Measurements from ENCODE around the gene ADARB2. TPM values are rescaled to one million over a fixed set of nuclear protein-coding genes. Genes with fewer than 3 reads are reported as not detected.
"Not testable (repeated sequence)": the region's sequence is repeated elsewhere in the genome, so short reads cannot be mapped to it uniquely, and the experiment has no call there.

ADARB2 gene
- total and polyA plus RNA-seq, 10 of the 15 experiments (the other 5 are each of a cell fraction or from before 2014, with no cell fraction given) = 0.02 to 4.1 (median 0.76) TPM

- ATAC-seq; intact Hi-C loops (cut with micrococcal nuclease; ENCODE audit: unreplicated experiment); H3K36me3 ChIP-seq (ENCODE audit: control insufficient read depth in 2 of 2, insufficient read depth in 2 of 2, low read length in 1 of 2); H3K9me3 ChIP-seq (replicated peaks; ENCODE audit: control insufficient read depth, insufficient read depth, low read length); BruUV-seq (replicated peaks); CTCF ChIA-PET; POLR2A ChIA-PET; H3K79me2 ChIP-seq (ENCODE audit: control insufficient read depth, insufficient read depth, low read length); RAD21 ChIA-PET (ENCODE audit: unreplicated experiment); H2AFZ ChIP-seq (ENCODE audit: control insufficient read depth, low read depth, low read length); H4K20me1 ChIP-seq (ENCODE audit: control insufficient read depth, insufficient read depth); H3K27me3 ChIP-seq (replicated peaks in 1 of 2; ENCODE audit: control insufficient read depth in 2 of 2, insufficient read depth in 2 of 2, low read length in 1 of 2); H3K4me1 ChIP-seq (ENCODE audit: control insufficient read depth, insufficient read depth, low read length); H3K9ac ChIP-seq (ENCODE audit: control insufficient read depth, insufficient read depth, low read length); DNase-seq (ENCODE audit: low read depth, low spot score); H3K4me2 ChIP-seq (ENCODE audit: control insufficient read depth, insufficient read depth); H3K27ac ChIP-seq (ENCODE audit: control insufficient read depth, insufficient read depth); in situ Hi-C loops (cut with MboI); FAIRE-seq; H3K4me3 ChIP-seq: not testable (repeated sequence)
- SMC1A ChIA-PET (ENCODE audit: uncharacterized antibody, unreplicated experiment) = interaction anchor here (1.5 kb wide), 1 partner anchor 31 kb away, joined by 3 read pairs; no protein-coding TSS in a partner anchor
- WGBS (ENCODE audit: insufficient coverage, insufficient replicate concordance, low lambda C conversion rate, missing lambda C conversion rate) = 13% methylated on average over 9 of the region's 9 CpGs
These were observed 120.6 kb downstream of the ADARB2 start for GRCh38 chr10:1616701-1617100.

GRCh38 chr10:1615186-1615954 is 122.0 kb downstream of the ADARB2 start:
- FAIRE-seq (no peak), DNase-seq (ENCODE audit: low read depth, low spot score) (no peak), ATAC-seq (no peak)
- no peak overlapping the region for H3K9ac ChIP-seq (ENCODE audit: control insufficient read depth, insufficient read depth, low read length)
- RAD21 ChIA-PET (ENCODE audit: unreplicated experiment) = no interaction called here
- SMC1A ChIA-PET (ENCODE audit: uncharacterized antibody, unreplicated experiment) = no interaction called here
- POLR2A ChIA-PET = no interaction called here
- H3K79me2 ChIP-seq (ENCODE audit: control insufficient read depth, insufficient read depth, low read length) = no peaks in the 10 kb centered on the region
- H3K27ac ChIP-seq (ENCODE audit: control insufficient read depth, insufficient read depth) = no peak overlapping the region
- H4K20me1 ChIP-seq (ENCODE audit: control insufficient read depth, insufficient read depth) = no peaks in the 10 kb centered on the region
- no peak overlapping the region for H3K4me2 ChIP-seq (ENCODE audit: control insufficient read depth, insufficient read depth)
- in situ Hi-C loops (cut with MboI) (no loop called here), intact Hi-C loops (cut with micrococcal nuclease; ENCODE audit: unreplicated experiment) (no loop called here)
- H2AFZ ChIP-seq (ENCODE audit: control insufficient read depth, low read depth, low read length) = no peak overlapping the region
- no TSS peak for BruUV-seq (replicated peaks)
- H3K9me3 ChIP-seq (replicated peaks; ENCODE audit: control insufficient read depth, insufficient read depth, low read length) = no peaks in the 10 kb centered on the region; the same call in 2 of the 3 replicates
- 47% methylated on average over 11 of the region's 12 CpGs for WGBS (ENCODE audit: insufficient coverage, insufficient replicate concordance, low lambda C conversion rate, missing lambda C conversion rate)
- H3K4me3 ChIP-seq = no peak overlapping the region
- H3K36me3 ChIP-seq (ENCODE audit: control insufficient read depth in 2 of 2, insufficient read depth in 2 of 2, low read length in 1 of 2) = no peaks in the 10 kb centered on the region
- no peaks in the 10 kb centered on the region for H3K4me1 ChIP-seq (ENCODE audit: control insufficient read depth, insufficient read depth, low read length)
- CTCF ChIA-PET = no interaction called here
- no peaks in the 10 kb centered on the region for H3K27me3 ChIP-seq (replicated peaks in 1 of 2; ENCODE audit: control insufficient read depth in 2 of 2, insufficient read depth in 2 of 2, low read length in 1 of 2)
- TF ChIP-seq CUX1 (IDR thresholded peaks at IDR 0.05; ENCODE audit: insufficient replicate concordance, low read depth, low read length) (no peak), ETV6 (conservative IDR thresholded peaks at IDR 0.05 in 1 of 2, IDR thresholded peaks at IDR 0.05 in 1 of 2; ENCODE audit: borderline replicate concordance in 1 of 2, low read depth in 1 of 2) (no peak), CBX3 (IDR thresholded peaks at IDR 0.05; ENCODE audit: borderline replicate concordance, low read depth) (no peak), ZNF592 (IDR thresholded peaks at IDR 0.05) (no peak), RCOR1 (conservative IDR thresholded peaks at IDR 0.05; ENCODE audit: low read depth, low read length) (no peak), HCFC1 (IDR thresholded peaks at IDR 0.05; ENCODE audit: low read length) (no peak)

All from GM12878 (cell line).